OCI-LY7 (cell line): ENCODE results near the gene URGCP. TPM values are rescaled to one million over a fixed set of nuclear protein-coding genes. Genes with fewer than 3 reads are reported as not detected.

Experiments
- BruUV-seq: library from RNA; stranded (reverse); fragments of 400-500 nt; replicated peaks from 2 replicates; lab custom pipeline; 2021; lab: Mats Ljungman, UMichigan
- CTCF ChIA-PET: fragments of 300-600 bp; sonication (Branson Sonifier 250); formaldehyde crosslinking; loops from one replicate; lab custom pipeline; 2022; ENCODE audit warnings: antibody characterized with exemption; ENCODE audit not compliant: unreplicated experiment; lab: Charles Lee
- POLR2A ChIA-PET: fragments of 300-600 bp; sonication (Branson Sonifier 250); formaldehyde crosslinking; loops from one replicate; lab custom pipeline; 2022; ENCODE audit warnings: antibody characterized with exemption; lab: Charles Lee
- DNase-seq: peaks from one replicate; pipeline ENCODE4 v3.0.0-alpha.2; 2015; ENCODE audit warnings: low spot score
- H2AFZ ChIP-seq: fragments of 200-600 bp; sonication (generic), shearing (Covaris generic); 2 replicates; pipeline ENCODE4 v1.6.1; 2014; ENCODE audit warnings: mild to moderate bottlenecking, antibody characterized with exemption, low read length, moderate library complexity
- H3K27ac ChIP-seq: fragments of 200-600 bp; sonication (generic); 2 replicates; pipeline ENCODE4 v1.5.1; 2014; ENCODE audit warnings: mixed run types, low read depth, mild to moderate bottlenecking, moderate library complexity, low read length, inconsistent platforms; ENCODE audit not compliant: poor library complexity, severe bottlenecking
- H3K36me3 ChIP-seq: fragments of 200-600 bp; sonication (generic); 2 replicates; pipeline ENCODE4 v1.6.1; 2014; ENCODE audit warnings: mild to moderate bottlenecking, antibody characterized with exemption, low read length, moderate library complexity, mixed read lengths; ENCODE audit not compliant: insufficient read depth
- H3K4me1 ChIP-seq: fragments of 200-600 bp; sonication (generic); 2 replicates; pipeline ENCODE4 v1.5.1; 2014; ENCODE audit warnings: mild to moderate bottlenecking, low read length; ENCODE audit not compliant: insufficient read depth, poor library complexity, severe bottlenecking
- H3K4me2 ChIP-seq: fragments of 200-600 bp; sonication (generic); 2 replicates; pipeline ENCODE4 v1.6.1; 2014; ENCODE audit warnings: mild to moderate bottlenecking, low read length
- H3K4me3 ChIP-seq: fragments of 200-600 bp; sonication (generic); 2 replicates; pipeline ENCODE4 v1.5.1; 2014; ENCODE audit warnings: mild to moderate bottlenecking, low read depth, low read length; ENCODE audit not compliant: poor library complexity, severe bottlenecking
- H3K79me2 ChIP-seq: fragments of 200-600 bp; sonication (generic); 2 replicates; pipeline ENCODE4 v1.6.1; 2016; ENCODE audit warnings: low read depth, mild to moderate bottlenecking, low read length, moderate library complexity, mixed read lengths; ENCODE audit not compliant: insufficient read depth
- H3K9me2 ChIP-seq: fragments of 200-600 bp; sonication (generic); 2 replicates; pipeline ENCODE4 v1.6.1; 2016; ENCODE audit warnings: mild to moderate bottlenecking, low read length, mixed read lengths; ENCODE audit not compliant: insufficient read depth
- H3K9me3 ChIP-seq: fragments of 200-600 bp; sonication (generic); 2 replicates; pipeline ENCODE4 v1.6.1; 2014; ENCODE audit warnings: mild to moderate bottlenecking, mixed run types, low read length, mixed read lengths
- H4K20me1 ChIP-seq: fragments of 200-600 bp; sonication (generic); 2 replicates; pipeline ENCODE4 v1.6.1; 2014; ENCODE audit warnings: mild to moderate bottlenecking, antibody characterized with exemption, low read length, moderate library complexity, mixed read lengths; ENCODE audit not compliant: insufficient read depth
- EZH2phosphoT487 ChIP-seq: fragments of 200-600 bp; sonication (generic); IDR thresholded peaks from 2 replicates; pipeline ENCODE4 v1.6.1; 2018; ENCODE audit warnings: low read depth, borderline replicate concordance, mild to moderate bottlenecking, mixed run types, antibody characterized with exemption, low read length, moderate library complexity, mixed read lengths
- intact Hi-C: fragments of 100-400 bp; cut with micrococcal nuclease; formaldehyde crosslinking; loops from one replicate; pipeline ENCODE4 v1.10.0; 2022; ENCODE audit not compliant: unreplicated experiment
- total RNA-seq, 2 experiments: library from RNA; depleted of rRNA in 1 of 2; stranded (reverse); fragments of >200 nt in 1 of 2; shearing (Covaris generic) in 1 of 2; gene quantifications; 2 replicates each; pipeline ENCODE4 v1.2.3, GENCODE V29; 2014 to 2022
- TF ChIP-seq, protein P1 (sequence below): fragments of 200-600 bp; sonication (generic); conservative IDR thresholded peaks from 2 replicates; pipeline ENCODE4 v1.5.1; 2014; ENCODE audit warnings: mild to moderate bottlenecking, antibody characterized with exemption, low read length, moderate library complexity, mixed read lengths

The URGCP gene
- total RNA-seq, 2 experiments from 2014 or later, result 4.7 to 6.8 TPM

DNA sequence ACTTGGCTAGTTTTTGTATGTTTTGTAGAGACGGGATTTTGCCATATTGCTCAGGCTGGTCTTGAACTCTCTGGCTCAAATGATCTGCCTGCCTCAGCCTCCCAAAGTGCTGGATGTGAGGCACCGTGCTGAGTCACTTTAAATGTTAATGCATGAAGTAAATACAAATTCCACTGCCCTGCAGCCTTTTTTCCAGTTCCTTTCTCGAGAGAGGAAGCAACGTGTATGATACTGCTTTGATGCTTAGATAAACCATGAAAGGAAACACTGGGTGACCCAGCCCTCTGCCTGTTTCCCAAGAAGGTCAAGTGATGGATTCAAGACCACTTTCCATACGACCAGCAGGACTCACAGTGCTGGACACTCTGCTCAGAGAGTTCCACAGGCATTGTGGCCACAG, 25.8 kb downstream of the URGCP start:
- TF ChIP-seq, protein P1, sequence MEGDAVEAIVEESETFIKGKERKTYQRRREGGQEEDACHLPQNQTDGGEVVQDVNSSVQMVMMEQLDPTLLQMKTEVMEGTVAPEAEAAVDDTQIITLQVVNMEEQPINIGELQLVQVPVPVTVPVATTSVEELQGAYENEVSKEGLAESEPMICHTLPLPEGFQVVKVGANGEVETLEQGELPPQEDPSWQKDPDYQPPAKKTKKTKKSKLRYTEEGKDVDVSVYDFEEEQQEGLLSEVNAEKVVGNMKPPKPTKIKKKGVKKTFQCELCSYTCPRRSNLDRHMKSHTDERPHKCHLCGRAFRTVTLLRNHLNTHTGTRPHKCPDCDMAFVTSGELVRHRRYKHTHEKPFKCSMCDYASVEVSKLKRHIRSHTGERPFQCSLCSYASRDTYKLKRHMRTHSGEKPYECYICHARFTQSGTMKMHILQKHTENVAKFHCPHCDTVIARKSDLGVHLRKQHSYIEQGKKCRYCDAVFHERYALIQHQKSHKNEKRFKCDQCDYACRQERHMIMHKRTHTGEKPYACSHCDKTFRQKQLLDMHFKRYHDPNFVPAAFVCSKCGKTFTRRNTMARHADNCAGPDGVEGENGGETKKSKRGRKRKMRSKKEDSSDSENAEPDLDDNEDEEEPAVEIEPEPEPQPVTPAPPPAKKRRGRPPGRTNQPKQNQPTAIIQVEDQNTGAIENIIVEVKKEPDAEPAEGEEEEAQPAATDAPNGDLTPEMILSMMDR, result no peak
- no peak for TF ChIP-seq EZH2phosphoT487
- no peaks in the 10 kb centered on the region for H3K79me2 ChIP-seq
- H3K27ac ChIP-seq, result no peak overlapping the region
- DNase-seq, result no peak
- no TSS peak for BruUV-seq
- peaks cover 14% of the 10 kb centered on the region for H3K4me1 ChIP-seq
- no peak overlapping the region for H2AFZ ChIP-seq
- H3K9me3 ChIP-seq, result no peaks in the 10 kb centered on the region
- POLR2A ChIA-PET, result interaction anchor here (0.6 kb wide), 1 partner anchor 258 kb away, joined by 5 read pairs; no protein-coding TSS in a partner anchor
- no peaks in the 10 kb centered on the region for H3K9me2 ChIP-seq
- intact Hi-C loops, result no loop called here
- no peak overlapping the region for H3K4me2 ChIP-seq
- no peaks in the 10 kb centered on the region for H4K20me1 ChIP-seq
- no peaks in the 10 kb centered on the region for H3K36me3 ChIP-seq
- CTCF ChIA-PET, result no interaction called here
- no peak overlapping the region for H3K4me3 ChIP-seq

DNA sequence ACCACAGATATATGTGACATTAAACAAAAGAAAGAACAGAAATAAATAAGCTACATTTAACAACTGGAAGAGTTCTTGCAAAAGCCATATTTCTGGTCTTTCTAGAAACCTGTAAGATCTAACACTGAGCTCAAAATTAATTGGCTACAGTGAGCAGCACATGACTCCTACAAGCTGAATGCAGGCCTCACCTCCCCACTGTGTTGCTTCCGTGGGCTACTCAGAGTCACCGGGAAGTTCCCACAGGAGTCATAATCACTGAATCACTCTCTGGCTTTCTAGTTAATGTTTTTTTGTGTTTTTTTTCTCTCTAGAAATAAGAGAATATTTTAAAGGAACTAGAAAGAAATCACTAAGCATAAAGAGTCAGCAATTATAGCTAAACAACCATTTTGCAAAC, 26.9 kb downstream of the URGCP start:
- intact Hi-C loops, result no loop called here
- no TSS peak for BruUV-seq
- POLR2A ChIA-PET, result no interaction called here
- H2AFZ ChIP-seq, result no peak overlapping the region
- H3K4me1 ChIP-seq, result peaks cover 15% of the 10 kb centered on the region
- no peaks in the 10 kb centered on the region for H3K79me2 ChIP-seq
- H3K9me2 ChIP-seq, result no peaks in the 10 kb centered on the region
- no peaks in the 10 kb centered on the region for H4K20me1 ChIP-seq
- H3K9me3 ChIP-seq, result no peaks in the 10 kb centered on the region
- DNase-seq, result no peak
- H3K27ac ChIP-seq, result no peak overlapping the region
- H3K4me2 ChIP-seq, result no peak overlapping the region
- no peak overlapping the region for H3K4me3 ChIP-seq
- CTCF ChIA-PET, result no interaction called here
- TF ChIP-seq EZH2phosphoT487, result no peak
- TF ChIP-seq, protein P1, result no peak
- H3K36me3 ChIP-seq, result no peaks in the 10 kb centered on the region

DNA sequence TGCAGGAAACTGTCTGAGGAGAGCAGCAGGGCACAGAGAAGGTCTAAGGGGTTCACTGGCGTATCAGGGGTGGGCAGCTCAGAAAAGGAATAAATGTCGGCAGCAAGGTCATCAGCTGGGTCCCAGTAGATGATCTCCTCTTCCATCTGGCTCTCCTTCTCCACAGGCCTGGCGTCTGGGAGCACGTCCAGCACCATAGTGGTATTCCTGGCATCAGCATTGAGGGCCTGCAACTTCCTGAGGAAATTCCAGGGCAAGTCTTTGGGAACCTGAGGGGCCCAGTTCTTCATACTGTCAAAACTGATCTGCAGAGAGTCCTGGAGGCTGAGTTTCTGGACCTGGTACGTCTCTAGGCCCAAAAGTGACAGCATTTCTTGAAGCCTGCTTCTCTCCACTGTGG, 27.5 kb downstream of the URGCP start:
- no TSS peak for BruUV-seq
- intact Hi-C loops, result no loop called here
- H3K4me1 ChIP-seq, result peaks cover 15% of the 10 kb centered on the region
- no peaks in the 10 kb centered on the region for H3K79me2 ChIP-seq
- POLR2A ChIA-PET, result interaction anchor here (0.5 kb wide), 1 partner anchor 36 kb away, joined by 3 read pairs; no protein-coding TSS in a partner anchor
- H3K4me3 ChIP-seq, result no peak overlapping the region
- CTCF ChIA-PET, result no interaction called here
- H4K20me1 ChIP-seq, result no peaks in the 10 kb centered on the region
- no peak for TF ChIP-seq EZH2phosphoT487
- TF ChIP-seq, protein P1, result no peak
- H3K9me3 ChIP-seq, result no peaks in the 10 kb centered on the region
- H3K36me3 ChIP-seq, result no peaks in the 10 kb centered on the region
- no peak overlapping the region for H3K4me2 ChIP-seq
- no peak for DNase-seq
- H3K9me2 ChIP-seq, result no peaks in the 10 kb centered on the region
- no peak overlapping the region for H2AFZ ChIP-seq
- no peak overlapping the region for H3K27ac ChIP-seq
